Esophagus muscularis mucosa (tissue), 4 donors: Measurements from ENCODE around the gene PLAC1.

Source experiments
- CTCF ChIP-seq, 3 experiments: fragments of 200-600 bp in 2 of 3; fragments of 450-650 bp in 1 of 3; sonication (generic) in 2 of 3; IDR thresholded peaks; one replicate each; pipeline ENCODE4 v1.5.1; 2017 to 2019; ENCODE audit warnings: antibody characterized with exemption in 3 of 3, mild to moderate bottlenecking in 2 of 3, moderate library complexity in 1 of 3
- EP300 ChIP-seq: sonication (generic); formaldehyde crosslinking; IDR thresholded peaks from one replicate; pipeline ENCODE4 v1.6.1; 2017; ENCODE audit warnings: antibody characterized with exemption
- POLR2A ChIP-seq: fragments of 450-650 bp; IDR thresholded peaks from one replicate; pipeline ENCODE4 v1.6.1; 2017; ENCODE audit warnings: antibody characterized with exemption, moderate library complexity, mild to moderate bottlenecking, low read depth
- POLR2AphosphoS5 ChIP-seq, 2 donors: sonication (generic); formaldehyde crosslinking; IDR thresholded peaks; one replicate each; pipeline ENCODE4 v1.6.1; 2017; ENCODE audit warnings: antibody characterized with exemption in 2 of 2

- TF ChIP-seq POLR2A: no peak
- TF ChIP-seq POLR2AphosphoS5 (IDR thresholded peaks at IDR 0.05): no peak
- no peak for TF ChIP-seq CTCF (IDR thresholded peaks at IDR 0.05)
- no peak for TF ChIP-seq EP300
These were observed 35.4 kb upstream of the PLAC1 start for GRCh38 chrX:134693644-134694043.
